Upper lobe of left lung (tissue), 6 donors: ENCODE measurements around the gene MED13L. TPM values are rescaled to one million over a fixed set of nuclear protein-coding genes. Genes with fewer than 3 reads are reported as not detected.

ENCODE experiments used
- ATAC-seq, 2 donors: fragments of 200-7000 bp; cut with Tn5 transposase; one replicate each; pipeline ENCODE4 v1.9.1; 2022; ENCODE audit warnings: mild to moderate bottlenecking in 2 of 2, moderate library complexity in 2 of 2; ENCODE audit not compliant: low FRiP score in 2 of 2
- DNase-seq, 2 donors: peaks; one replicate each; pipeline ENCODE4 v3.0.0-alpha.2; 2019 to 2020
- H3K27ac ChIP-seq, 4 donors: fragments of 200-600 bp; sonication (generic); one replicate each; pipeline ENCODE4 v1.5.1; 2016 to 2019
- H3K27me3 ChIP-seq, 4 donors: fragments of 200-600 bp; sonication (generic); one replicate each; pipeline ENCODE4 v1.5.1; 2017 to 2019
- H3K36me3 ChIP-seq, 4 donors: fragments of 200-600 bp; sonication (generic); one replicate each; pipeline ENCODE4 v1.5.1; 2016 to 2019
- H3K4me1 ChIP-seq, 4 donors: fragments of 200-600 bp; sonication (generic); one replicate each; pipeline ENCODE4 v1.5.1; 2018 to 2019
- H3K4me3 ChIP-seq, 4 donors: fragments of 200-600 bp; sonication (generic); one replicate each; pipeline ENCODE4 v1.5.1; 2017 to 2019; ENCODE audit warnings: mild to moderate bottlenecking in 2 of 4, moderate library complexity in 1 of 4
- H3K9me3 ChIP-seq, 4 donors: fragments of 200-600 bp; sonication (generic); one replicate each; pipeline ENCODE4 v1.5.1; 2018 to 2019
- EP300 ChIP-seq, 4 donors: sonication (generic); formaldehyde crosslinking; IDR thresholded peaks; one replicate each; pipeline ENCODE4 v1.5.1; 2017; ENCODE audit warnings: antibody characterized with exemption in 4 of 4, control low read depth in 2 of 4
- POLR2A ChIP-seq, 4 donors: fragments of 450-650 bp; IDR thresholded peaks; one replicate each; pipeline ENCODE4 v1.5.1; 2016 to 2017; ENCODE audit warnings: antibody characterized with exemption in 4 of 4, mild to moderate bottlenecking in 2 of 4
- POLR2AphosphoS5 ChIP-seq, 2 donors: sonication (generic); formaldehyde crosslinking; IDR thresholded peaks; one replicate each; pipeline ENCODE4 v1.5.1; 2017; ENCODE audit warnings: antibody characterized with exemption in 2 of 2
- WGBS, 2 donors: methylation state at CpG; one replicate each; pipeline ENCODE4 v1.1.5; 2017 to 2018; 5-methylcytosine and 5-hydroxymethylcytosine counted together
- total RNA-seq, 6 donors: library from RNA; depleted of rRNA in 4 of 6; stranded (reverse); fragments of >200 nt in 4 of 6; gene quantifications; one replicate each; pipeline versions ENCODE4 v1.1.0 to v1.2.1, GENCODE V29; 2016 to 2021
- TF ChIP-seq, protein P1 (sequence below), 6 experiments: fragments of 450-650 bp in 4 of 6; fragments of 200-600 bp in 2 of 6; sonication (generic) in 2 of 6; IDR thresholded peaks; one replicate each; pipeline ENCODE4 v1.5.1; 2016 to 2019; ENCODE audit warnings: antibody characterized with exemption in 6 of 6
- donor health status: DM: no; HTN: no; CAD: no; lungs with moderate emphysema.
- donor health status: DM: no; HTN: yes; CAD: no; lungs with severe emphysema.

MED13L gene
- total RNA-seq, 6 donors from 2014 or later: 96.6 to 178 (median 124) TPM

DNA sequence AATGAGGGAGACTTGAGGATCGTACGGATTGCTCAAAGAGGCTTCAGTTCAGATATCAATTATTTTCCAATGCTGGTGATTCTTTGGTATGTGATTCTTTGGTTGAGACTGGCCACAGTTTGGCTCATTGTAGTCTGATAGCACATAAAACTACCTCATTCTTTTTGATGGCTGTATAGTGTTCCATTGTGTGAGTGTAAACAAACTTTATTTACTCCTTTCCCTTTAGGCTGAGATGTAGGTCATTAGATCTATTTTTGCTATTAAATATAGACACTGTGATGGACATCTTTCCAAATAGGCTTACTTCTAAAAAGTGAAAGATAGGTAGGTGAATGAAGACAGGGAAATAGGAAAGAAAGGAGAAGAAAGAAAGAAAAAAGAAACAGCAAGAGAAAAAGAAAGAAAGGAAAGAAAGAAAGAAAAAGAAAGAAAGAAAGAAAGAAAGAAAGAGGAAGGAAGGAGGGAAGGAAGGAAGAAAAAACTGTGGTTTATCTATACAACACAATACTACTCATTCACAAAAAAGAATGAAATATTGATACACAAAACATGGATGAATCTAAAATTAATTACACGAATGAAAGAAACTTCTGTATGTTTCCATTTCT, 19.8 kb upstream of the MED13L start:
- Histone ChIP-seq H3K9me3 (no peaks in the 10 kb centered on the region), H3K4me3 (no peak overlapping the region), H3K27ac (no peak overlapping the region), H3K4me1 (peaks cover 10 to 15% (median 12%) of the 10 kb centered on the region in 4 donors), H3K36me3 (no peaks in the 10 kb centered on the region), H3K27me3 (no peaks in the 10 kb centered on the region)
- no peak for DNase-seq
- 63 to 90% methylated on average over 3 of the region's 3 CpGs for WGBS, 2 donors
- no peak for ATAC-seq
- TF ChIP-seq, protein P1, sequence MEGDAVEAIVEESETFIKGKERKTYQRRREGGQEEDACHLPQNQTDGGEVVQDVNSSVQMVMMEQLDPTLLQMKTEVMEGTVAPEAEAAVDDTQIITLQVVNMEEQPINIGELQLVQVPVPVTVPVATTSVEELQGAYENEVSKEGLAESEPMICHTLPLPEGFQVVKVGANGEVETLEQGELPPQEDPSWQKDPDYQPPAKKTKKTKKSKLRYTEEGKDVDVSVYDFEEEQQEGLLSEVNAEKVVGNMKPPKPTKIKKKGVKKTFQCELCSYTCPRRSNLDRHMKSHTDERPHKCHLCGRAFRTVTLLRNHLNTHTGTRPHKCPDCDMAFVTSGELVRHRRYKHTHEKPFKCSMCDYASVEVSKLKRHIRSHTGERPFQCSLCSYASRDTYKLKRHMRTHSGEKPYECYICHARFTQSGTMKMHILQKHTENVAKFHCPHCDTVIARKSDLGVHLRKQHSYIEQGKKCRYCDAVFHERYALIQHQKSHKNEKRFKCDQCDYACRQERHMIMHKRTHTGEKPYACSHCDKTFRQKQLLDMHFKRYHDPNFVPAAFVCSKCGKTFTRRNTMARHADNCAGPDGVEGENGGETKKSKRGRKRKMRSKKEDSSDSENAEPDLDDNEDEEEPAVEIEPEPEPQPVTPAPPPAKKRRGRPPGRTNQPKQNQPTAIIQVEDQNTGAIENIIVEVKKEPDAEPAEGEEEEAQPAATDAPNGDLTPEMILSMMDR (IDR thresholded peaks at IDR 0.05): no peak
- TF ChIP-seq POLR2A (IDR thresholded peaks at IDR 0.05) (no peak), EP300 (IDR thresholded peaks at IDR 0.05) (no peak), POLR2AphosphoS5 (IDR thresholded peaks at IDR 0.05) (no peak)

DNA sequence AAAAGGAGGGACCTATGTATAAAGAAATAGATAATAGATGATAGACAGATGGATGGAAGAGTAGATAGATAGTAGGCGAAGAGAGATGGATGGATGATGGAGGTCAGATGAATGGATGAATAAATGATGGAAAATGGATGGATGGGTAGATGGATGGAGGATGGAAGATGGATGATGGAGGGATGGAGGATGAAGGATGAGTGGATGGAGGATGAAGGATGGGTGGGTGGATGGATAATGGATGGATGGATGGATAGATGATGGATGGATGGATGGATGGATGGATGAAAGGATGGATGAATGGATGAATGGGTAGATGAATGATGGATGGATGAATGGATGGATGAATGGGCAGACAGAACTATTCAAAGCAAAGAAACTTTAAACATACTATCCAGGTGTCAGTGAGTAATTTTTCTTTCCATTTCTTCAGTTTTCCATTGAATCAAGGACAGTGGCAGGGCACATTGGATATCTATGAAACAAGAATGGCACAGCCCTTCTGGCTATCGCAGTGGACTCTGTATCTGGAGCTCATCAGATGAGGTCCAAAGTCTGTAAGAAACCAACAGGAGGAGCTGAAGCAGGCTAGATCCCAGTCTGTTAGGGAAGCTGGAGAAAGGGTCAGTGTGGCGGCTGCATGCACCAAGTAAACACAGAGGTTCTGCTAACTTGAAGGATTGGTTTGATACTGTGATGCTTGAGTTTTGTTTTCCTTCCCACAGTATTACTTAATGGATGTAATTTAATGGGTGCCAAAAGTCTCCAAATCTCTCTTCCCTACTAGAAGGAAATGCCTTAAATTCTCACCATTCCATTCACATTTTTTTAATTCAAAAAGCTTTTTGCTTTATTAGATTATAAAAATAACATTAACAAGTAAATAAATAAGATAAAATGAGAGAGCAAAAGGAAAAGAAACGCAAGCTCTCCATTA, 18.1 kb upstream of the MED13L start:
- no peak overlapping the region for H3K4me3 ChIP-seq
- no peaks in the 10 kb centered on the region for H3K9me3 ChIP-seq
- H3K27me3 ChIP-seq: no peaks in the 10 kb centered on the region
- ATAC-seq: no peak
- no peak for DNase-seq
- H3K36me3 ChIP-seq: no peaks in the 10 kb centered on the region
- H3K27ac ChIP-seq: no peak overlapping the region
- WGBS, 2 donors: 74 to 82% methylated on average over 4 of the region's 4 CpGs
- peaks cover 10 to 15% (median 11%) of the 10 kb centered on the region in 4 donors for H3K4me1 ChIP-seq
- TF ChIP-seq POLR2AphosphoS5 (IDR thresholded peaks at IDR 0.05) (no peak), POLR2A (IDR thresholded peaks at IDR 0.05) (no peak), EP300 (IDR thresholded peaks at IDR 0.05) (no peak)
- TF ChIP-seq, protein P1 (IDR thresholded peaks at IDR 0.05): no peak

DNA sequence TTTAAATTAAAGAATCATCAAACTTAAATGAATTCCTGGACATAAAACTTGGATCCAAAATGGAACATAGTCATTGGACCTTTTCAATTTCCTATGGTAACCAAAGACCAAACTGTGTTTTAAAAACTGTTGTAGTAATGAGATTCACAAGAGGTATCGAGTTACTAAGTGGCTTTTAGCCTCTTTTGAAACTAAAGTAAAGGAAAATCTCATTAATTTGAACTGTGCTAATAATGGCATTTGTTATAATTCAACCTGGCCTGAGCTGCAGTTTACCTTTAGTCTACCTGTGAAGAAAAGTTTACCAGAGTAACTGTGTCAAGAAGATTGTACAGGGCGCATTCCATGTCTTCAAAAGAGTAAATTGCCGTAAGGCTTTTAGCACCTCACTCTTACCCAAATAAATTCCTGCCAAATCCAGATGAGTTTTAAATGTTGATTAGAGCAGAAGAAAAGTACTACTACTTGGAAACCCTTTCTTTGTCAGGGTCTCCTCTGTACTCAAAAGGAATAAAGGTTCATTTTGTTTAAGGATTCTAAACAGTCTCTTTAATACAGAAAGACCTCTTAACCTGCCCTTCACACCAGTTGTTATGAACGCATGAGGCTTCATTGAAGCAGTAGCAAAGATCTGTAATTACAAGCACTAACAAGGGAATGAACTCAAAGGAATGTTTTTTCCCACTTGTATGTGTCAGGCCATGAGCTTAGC, 17.1 kb upstream of the MED13L start:
- Histone ChIP-seq H3K27ac (no peak overlapping the region), H3K4me3 (no peak overlapping the region), H3K27me3 (no peaks in the 10 kb centered on the region), H3K9me3 (no peaks in the 10 kb centered on the region), H3K4me1 (peaks cover 8 to 10% (median 9%) of the 10 kb centered on the region in 4 donors), H3K36me3 (no peaks in the 10 kb centered on the region)
- 69 to 73% methylated on average over 4 of the region's 4 CpGs for WGBS, 2 donors
- no peak for ATAC-seq
- TF ChIP-seq, protein P1 (IDR thresholded peaks at IDR 0.05): no peak
- TF ChIP-seq POLR2AphosphoS5 (IDR thresholded peaks at IDR 0.05) (no peak), EP300 (IDR thresholded peaks at IDR 0.05) (no peak), POLR2A (IDR thresholded peaks at IDR 0.05) (no peak)
- no peak for DNase-seq

DNA sequence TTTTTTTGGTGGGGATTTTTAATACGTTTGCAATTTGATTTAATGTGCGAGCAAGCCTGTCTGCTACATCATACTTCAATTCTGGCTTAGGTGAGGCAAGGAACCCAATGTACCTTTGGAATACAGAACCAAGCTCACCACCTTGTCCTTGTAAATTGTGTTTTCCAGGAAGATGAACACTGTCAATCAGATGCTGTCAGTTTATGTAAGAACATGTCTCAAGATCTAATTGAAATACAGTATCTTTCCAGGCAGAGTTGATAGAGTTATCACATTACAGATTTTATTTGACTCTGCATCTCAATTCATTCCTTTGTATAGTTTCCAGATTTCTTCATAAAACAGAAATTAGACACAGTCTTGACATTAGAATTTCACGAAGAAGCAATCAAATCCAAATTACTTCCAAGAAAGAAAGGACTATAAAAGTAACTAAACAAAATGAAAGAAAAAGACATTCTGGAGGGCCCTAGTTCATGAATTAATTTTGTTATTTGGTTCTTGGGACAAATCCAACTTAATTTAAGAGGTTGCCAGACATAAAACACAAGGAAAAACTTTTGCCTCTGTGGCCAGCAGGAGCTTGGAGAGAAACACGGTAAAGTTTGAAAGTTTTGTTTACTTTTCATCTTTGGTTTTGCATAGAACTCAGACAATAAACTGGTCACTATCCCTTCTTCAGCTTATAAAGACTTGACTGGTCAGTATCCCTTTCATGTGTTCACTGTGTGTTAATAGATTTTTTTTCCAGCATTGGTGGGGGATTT, 16.4 kb upstream of the MED13L start:
- Histone ChIP-seq H3K9me3 (no peaks in the 10 kb centered on the region), H3K27me3 (no peaks in the 10 kb centered on the region), H3K4me3 (no peak overlapping the region), H3K4me1 (peaks cover under 1 to 3% (median 2%) of the 10 kb centered on the region in 4 donors), H3K36me3 (no peaks in the 10 kb centered on the region), H3K27ac (no peak overlapping the region)
- TF ChIP-seq EP300 (IDR thresholded peaks at IDR 0.05): no peak
- no peak for TF ChIP-seq POLR2A (IDR thresholded peaks at IDR 0.05)
- no peak for TF ChIP-seq POLR2AphosphoS5 (IDR thresholded peaks at IDR 0.05)
- TF ChIP-seq, protein P1 (IDR thresholded peaks at IDR 0.05): no peak
- no peak for ATAC-seq
- 73 to 76% methylated on average over 4 of the region's 4 CpGs for WGBS, 2 donors
- DNase-seq: no peak
